Loucy (cell line): Measurements from ENCODE around the gene MOGAT1.
"Not testable (repeated sequence)": the region's sequence is repeated elsewhere in the genome, so short reads cannot be mapped to it uniquely, and the experiment has no call there.

Experiments
- H2AFZ ChIP-seq: fragments of 200-600 bp; sonication (generic); 2 replicates; pipeline ENCODE4 v1.6.0; 2016; ENCODE audit warnings: antibody characterized with exemption, mild to moderate bottlenecking, low read length, moderate library complexity
- H3F3A ChIP-seq: fragments of 200-600 bp; 2 replicates; pipeline ENCODE4 v1.6.0; 2016; ENCODE audit warnings: antibody characterized with exemption, low read depth, mild to moderate bottlenecking
- H3K27me3 ChIP-seq: fragments of 200-600 bp; sonication (generic); 2 replicates; pipeline ENCODE4 v1.6.1; 2014; ENCODE audit warnings: low read length, mild to moderate bottlenecking; ENCODE audit not compliant: insufficient read depth, poor library complexity, severe bottlenecking
- H3K36me3 ChIP-seq: fragments of 200-600 bp; sonication (generic); 2 replicates; pipeline ENCODE4 v1.6.1; 2016; ENCODE audit warnings: low read length; ENCODE audit not compliant: insufficient read depth
- H3K4me1 ChIP-seq: fragments of 200-600 bp; sonication (generic); 2 replicates; pipeline ENCODE4 v1.5.1; 2014; ENCODE audit warnings: low read length, mild to moderate bottlenecking; ENCODE audit not compliant: insufficient read depth, poor library complexity, severe bottlenecking
- H3K4me2 ChIP-seq: fragments of 200-600 bp; sonication (generic); 2 replicates; pipeline ENCODE4 v1.6.0; 2014; ENCODE audit warnings: antibody characterized with exemption, low read length, low read depth, mild to moderate bottlenecking; ENCODE audit not compliant: poor library complexity, severe bottlenecking
- H3K4me3 ChIP-seq: fragments of 200-600 bp; sonication (generic); 2 replicates; pipeline ENCODE4 v1.5.1; 2014; ENCODE audit warnings: low read length, mild to moderate bottlenecking, mixed read lengths; ENCODE audit not compliant: poor library complexity, severe bottlenecking
- H3K79me2 ChIP-seq: fragments of 200-600 bp; sonication (generic); 2 replicates; pipeline ENCODE4 v1.6.1; 2014; ENCODE audit warnings: low read length; ENCODE audit not compliant: insufficient read depth
- H3K9ac ChIP-seq: fragments of 200-600 bp; sonication (generic); 2 replicates; pipeline ENCODE4 v1.6.0; 2014; ENCODE audit warnings: mild to moderate bottlenecking, low read depth, low read length, moderate library complexity; ENCODE audit not compliant: poor library complexity, severe bottlenecking
- H3K9me2 ChIP-seq: fragments of 200-600 bp; sonication (generic); replicated peaks from 2 replicates; pipeline ENCODE4 v1.6.1; 2016; ENCODE audit warnings: low read depth, low read length, mixed read lengths
- H3K9me3 ChIP-seq: fragments of 200-600 bp; sonication (generic); 2 replicates; pipeline ENCODE4 v1.6.1; 2014; ENCODE audit warnings: mild to moderate bottlenecking, antibody characterized with exemption, low read length, low read depth; ENCODE audit not compliant: insufficient read depth
- H4K20me1 ChIP-seq: fragments of 200-600 bp; sonication (generic); 2 replicates; pipeline ENCODE4 v1.6.0; 2014; ENCODE audit warnings: antibody characterized with exemption, low read length, mild to moderate bottlenecking; ENCODE audit not compliant: insufficient read depth, poor library complexity, severe bottlenecking
- EZH2phosphoT487 ChIP-seq: fragments of 200-600 bp; IDR thresholded peaks from 2 replicates; pipeline ENCODE4 v1.6.1; 2018; ENCODE audit warnings: antibody characterized with exemption, mild to moderate bottlenecking, moderate library complexity, borderline replicate concordance
- TF ChIP-seq, protein P1 (sequence below): fragments of 200-600 bp; sonication (generic); conservative IDR thresholded peaks from 2 replicates; pipeline ENCODE4 v1.5.1; 2014; ENCODE audit warnings: mild to moderate bottlenecking, antibody characterized with exemption, low read length

Gene MOGAT1

DNA sequence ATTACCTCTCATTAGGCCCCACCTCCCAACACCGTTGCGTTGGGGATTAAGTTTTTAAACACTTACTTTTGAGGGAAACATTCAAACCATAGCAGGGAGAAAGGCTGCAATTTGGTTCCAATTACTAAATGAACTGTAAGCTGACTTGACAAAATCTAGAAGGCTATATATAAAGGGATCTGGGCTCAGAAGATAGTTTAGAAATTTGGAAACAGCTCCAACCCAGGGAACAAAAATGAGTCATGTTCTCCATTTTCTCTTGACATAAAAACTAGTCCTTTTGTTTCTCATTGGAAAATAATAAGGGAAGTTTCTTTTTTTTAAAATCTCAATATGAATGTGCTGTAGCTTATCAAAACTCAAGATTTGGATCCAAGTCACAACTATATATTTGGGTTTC, 17.5 kb downstream of the MOGAT1 start:
- Histone ChIP-seq H3K27me3 (no peaks in the 10 kb centered on the region), H2AFZ (peak overlapping the region; percentile 49), H3K36me3 (no peaks in the 10 kb centered on the region), H3K9me3 (no peaks in the 10 kb centered on the region), H4K20me1 (no peaks in the 10 kb centered on the region), H3K79me2 (no peaks in the 10 kb centered on the region), H3K4me2 (peak overlapping the region; percentile 2), H3F3A (no peaks in the 10 kb centered on the region), H3K4me1 (peaks cover 20% of the 10 kb centered on the region), H3K4me3 (no peak overlapping the region), H3K9me2 (no peaks in the 10 kb centered on the region), H3K9ac (no peak overlapping the region)
- TF ChIP-seq, protein P1, sequence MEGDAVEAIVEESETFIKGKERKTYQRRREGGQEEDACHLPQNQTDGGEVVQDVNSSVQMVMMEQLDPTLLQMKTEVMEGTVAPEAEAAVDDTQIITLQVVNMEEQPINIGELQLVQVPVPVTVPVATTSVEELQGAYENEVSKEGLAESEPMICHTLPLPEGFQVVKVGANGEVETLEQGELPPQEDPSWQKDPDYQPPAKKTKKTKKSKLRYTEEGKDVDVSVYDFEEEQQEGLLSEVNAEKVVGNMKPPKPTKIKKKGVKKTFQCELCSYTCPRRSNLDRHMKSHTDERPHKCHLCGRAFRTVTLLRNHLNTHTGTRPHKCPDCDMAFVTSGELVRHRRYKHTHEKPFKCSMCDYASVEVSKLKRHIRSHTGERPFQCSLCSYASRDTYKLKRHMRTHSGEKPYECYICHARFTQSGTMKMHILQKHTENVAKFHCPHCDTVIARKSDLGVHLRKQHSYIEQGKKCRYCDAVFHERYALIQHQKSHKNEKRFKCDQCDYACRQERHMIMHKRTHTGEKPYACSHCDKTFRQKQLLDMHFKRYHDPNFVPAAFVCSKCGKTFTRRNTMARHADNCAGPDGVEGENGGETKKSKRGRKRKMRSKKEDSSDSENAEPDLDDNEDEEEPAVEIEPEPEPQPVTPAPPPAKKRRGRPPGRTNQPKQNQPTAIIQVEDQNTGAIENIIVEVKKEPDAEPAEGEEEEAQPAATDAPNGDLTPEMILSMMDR = no peak
- TF ChIP-seq EZH2phosphoT487 = no peak

DNA sequence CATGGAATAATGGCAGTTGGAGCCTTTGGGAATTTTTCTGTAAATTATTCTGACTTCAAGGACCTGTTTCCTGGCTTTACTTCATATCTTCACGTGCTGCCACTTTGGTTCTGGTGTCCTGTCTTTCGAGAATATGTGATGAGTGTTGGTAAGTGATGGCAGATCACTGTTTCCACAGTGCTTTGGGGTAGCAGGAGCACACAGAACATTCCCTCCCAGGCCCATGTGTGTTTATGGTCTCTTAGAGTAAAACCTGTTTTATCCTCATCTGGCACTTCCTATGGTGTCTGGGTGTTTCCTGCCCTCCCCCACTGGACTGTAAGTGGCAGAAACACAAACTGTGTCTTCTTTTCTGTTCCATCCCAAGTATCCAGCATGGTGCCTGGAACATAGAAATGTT, 17.9 kb downstream of the MOGAT1 start:
- Histone ChIP-seq H3K27me3 (no peaks in the 10 kb centered on the region), H3K9me3 (no peaks in the 10 kb centered on the region), H3K4me3 (no peak overlapping the region), H2AFZ (peak overlapping the region; percentile 49), H3K4me2 (peak overlapping the region; percentile 2), H3K9ac (no peak overlapping the region), H3K79me2 (no peaks in the 10 kb centered on the region), H3F3A (no peaks in the 10 kb centered on the region), H4K20me1 (no peaks in the 10 kb centered on the region), H3K9me2 (no peaks in the 10 kb centered on the region), H3K4me1 (peaks cover 20% of the 10 kb centered on the region), H3K36me3 (no peaks in the 10 kb centered on the region)
- TF ChIP-seq, protein P1 = no peak

DNA sequence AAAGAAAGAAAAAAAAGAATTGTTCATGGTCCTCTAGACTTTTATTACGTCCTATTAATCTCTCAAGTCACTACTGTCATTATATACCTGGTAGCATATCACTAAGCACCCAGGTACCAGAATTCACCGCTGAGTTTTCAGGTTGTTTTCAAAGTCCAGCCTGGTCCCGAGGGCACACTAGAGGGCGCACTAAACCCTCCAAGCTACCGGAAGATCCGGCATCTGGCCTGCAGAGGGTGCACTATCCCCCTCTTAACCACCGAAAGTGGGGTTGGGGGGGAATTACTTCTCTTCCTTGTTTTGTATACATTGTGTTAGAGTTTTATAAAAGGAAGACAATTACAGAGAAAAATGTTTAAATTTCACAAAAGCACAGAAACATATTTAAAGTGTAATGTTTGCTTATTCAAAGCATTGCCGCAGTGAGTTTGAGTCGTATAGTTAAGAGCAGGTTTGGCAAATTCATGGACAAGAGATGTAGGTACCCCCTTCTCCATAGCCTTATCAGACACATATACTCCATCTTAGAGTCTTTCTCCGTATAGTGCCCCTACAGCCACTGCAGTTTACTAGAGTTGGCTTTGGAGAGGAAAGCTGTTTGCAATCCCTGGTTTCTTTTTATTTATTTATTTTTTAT, 19.2 kb downstream of the MOGAT1 start:
- Histone ChIP-seq H3K9me3 (no peaks in the 10 kb centered on the region), H3K4me2 (no peak overlapping the region), H3K36me3 (no peaks in the 10 kb centered on the region), H3F3A (no peaks in the 10 kb centered on the region), H4K20me1 (no peaks in the 10 kb centered on the region), H3K27me3 (no peaks in the 10 kb centered on the region), H2AFZ (peak overlapping the region; percentile 93), H3K9me2 (no peaks in the 10 kb centered on the region), H3K9ac (no peak overlapping the region), H3K4me3 (no peak overlapping the region), H3K4me1 (peaks cover 19% of the 10 kb centered on the region), H3K79me2 (no peaks in the 10 kb centered on the region)
- TF ChIP-seq EZH2phosphoT487 = no peak
- TF ChIP-seq, protein P1 = peak; percentile 100

DNA sequence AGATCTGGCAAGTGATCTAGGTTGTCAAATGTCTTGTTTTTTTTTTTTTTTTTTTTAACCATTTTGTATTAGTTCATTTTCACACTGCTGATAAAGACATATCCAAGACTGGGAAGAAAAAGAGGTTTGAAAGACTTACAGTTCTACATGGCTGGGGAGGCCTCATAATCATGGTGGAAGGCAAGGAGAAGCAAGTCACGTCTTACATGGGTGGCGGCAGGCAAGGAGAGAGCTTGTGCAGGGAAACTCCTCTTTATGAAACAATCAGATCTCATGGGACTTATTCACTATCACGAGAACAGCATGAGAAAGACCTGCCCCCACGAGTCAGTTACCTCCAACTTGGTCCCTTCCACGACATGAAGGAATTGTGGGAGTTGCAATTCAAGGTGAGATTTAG, 22.0 kb downstream of the MOGAT1 start:
- not testable (repeated sequence) for H3K4me2 ChIP-seq, H3K4me3 ChIP-seq, H2AFZ ChIP-seq, H3F3A ChIP-seq, H3K4me1 ChIP-seq, H3K9me2 ChIP-seq, H3K27me3 ChIP-seq, H3K79me2 ChIP-seq, H3K9ac ChIP-seq, H3K9me3 ChIP-seq, H3K36me3 ChIP-seq, H4K20me1 ChIP-seq
